ENCODE results near the gene ABCA12. TPM values are rescaled to one million over a fixed set of nuclear protein-coding genes. Genes with fewer than 3 reads are reported as not detected.

ABCA12 gene
- polyA plus RNA-seq, 2 of the 4 experiments (the other 2 are of a cell fraction) = 0.32 to 1.1 TPM

DNA sequence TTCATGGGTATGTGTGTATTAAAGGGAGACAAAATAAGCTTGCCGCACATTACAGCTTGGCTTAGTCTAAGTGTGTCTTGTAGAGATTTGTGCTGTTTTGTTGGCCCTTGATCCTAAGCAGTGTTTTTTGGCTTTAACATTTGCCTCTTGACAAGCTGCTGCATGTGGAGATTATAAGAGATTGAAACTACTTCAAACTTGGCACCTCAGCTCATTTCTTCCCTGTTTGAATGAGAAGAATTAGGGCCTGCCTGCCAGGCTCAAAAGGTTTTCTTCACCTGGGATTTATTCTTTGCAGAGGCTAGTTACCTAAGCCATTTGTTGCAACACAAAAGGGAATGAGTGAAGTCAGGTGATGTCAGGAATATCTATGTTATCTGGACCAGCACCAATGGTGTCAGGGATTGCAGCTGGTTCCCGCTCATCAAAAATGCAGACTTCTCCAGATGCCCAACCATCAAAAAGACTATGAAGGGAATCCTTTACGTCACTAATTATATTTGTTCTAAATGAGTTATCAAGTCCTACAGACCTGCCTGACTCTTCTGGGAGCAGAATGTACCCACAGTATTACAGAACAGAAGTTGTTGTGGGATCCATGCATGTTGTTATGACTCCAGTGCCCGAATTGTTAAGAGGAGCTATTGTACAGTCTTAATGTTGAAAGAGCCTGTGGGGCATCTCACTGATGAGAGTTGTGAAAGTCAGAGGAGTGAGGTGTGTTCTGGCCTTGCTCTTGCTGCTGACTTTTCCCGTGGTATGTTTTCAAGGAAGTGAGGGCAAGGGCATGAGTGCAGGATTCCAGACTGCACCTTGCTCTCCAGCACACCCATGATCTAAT, 31.0 kb downstream of the ABCA12 start (continued):
- TF ChIP-seq ELK1 (IDR thresholded peaks at IDR 0.05; ENCODE audit: low read depth, low read length) = no peak
- no peak for TF ChIP-seq HMGXB4 (CRISPR knock-in tag; IDR thresholded peaks at IDR 0.05; ENCODE audit: borderline replicate concordance)
- no peak for TF ChIP-seq MAZ (IDR thresholded peaks at IDR 0.05; ENCODE audit: borderline replicate concordance, low read depth, low read length)

DNA sequence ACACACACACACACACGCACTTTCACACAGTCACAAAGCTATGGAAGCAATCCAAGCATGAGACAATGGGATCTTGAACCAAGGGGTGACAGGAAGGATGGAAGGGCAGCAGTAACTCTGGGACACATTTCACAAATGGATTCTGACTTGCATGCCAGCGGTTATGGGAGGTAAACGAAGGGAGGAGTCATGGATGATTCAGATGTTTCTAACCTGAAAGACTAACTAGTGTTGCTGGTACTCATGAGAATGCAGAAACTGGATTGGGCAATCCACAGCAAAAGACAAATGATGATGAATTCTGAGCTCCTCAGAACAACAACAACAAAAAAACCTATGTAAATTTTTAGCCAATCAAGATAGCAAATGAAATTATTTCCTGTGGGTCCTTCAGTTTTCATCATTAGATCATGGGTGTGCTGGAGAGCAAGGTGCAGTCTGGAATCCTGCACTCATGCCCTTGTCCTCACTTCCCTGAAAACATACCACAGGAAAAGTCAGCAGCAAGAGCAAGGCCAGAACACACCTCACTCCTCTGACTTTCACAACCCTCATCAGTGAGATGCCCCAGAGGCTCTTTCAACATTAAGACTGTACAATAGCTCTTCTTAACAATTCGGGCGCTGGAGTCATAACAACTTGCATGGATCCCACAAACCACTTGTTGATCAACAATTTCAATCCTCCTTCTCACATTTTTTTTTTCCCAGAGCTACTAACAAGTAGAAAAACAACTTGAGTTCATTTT, 32.6 kb downstream of the ABCA12 start:
- no peak for ATAC-seq
- TF ChIP-seq ZNF302 (CRISPR knock-in tag; IDR thresholded peaks at IDR 0.05) = no peak
- no peak for TF ChIP-seq MAFK (IDR thresholded peaks at IDR 0.05; ENCODE audit: partially characterized antibody)
- no peak for TF ChIP-seq HEYL (CRISPR knock-in tag; IDR thresholded peaks at IDR 0.05)
- no peak for TF ChIP-seq MYC (IDR thresholded peaks at IDR 0.05; ENCODE audit: borderline replicate concordance, low read length)
- no peak for TF ChIP-seq SMC3 (IDR thresholded peaks at IDR 0.05)
- TF ChIP-seq GATA3 (IDR thresholded peaks at IDR 0.05; ENCODE audit: borderline replicate concordance) = no peak
- TF ChIP-seq CHD2 (IDR thresholded peaks at IDR 0.05; ENCODE audit: low read length, partially characterized antibody) = no peak
- Histone ChIP-seq H3K27ac (no peak overlapping the region), H3K4me2 (no peak overlapping the region), H3K4me3 (no peak overlapping the region), H3K4me1 (no peaks in the 10 kb centered on the region), H3K9me3 (no peaks in the 10 kb centered on the region)
- ChIA-PET CTCF (interaction anchor here (0.6 kb wide), 1 partner anchor 9 kb away, joined by 3 read pairs; no protein-coding TSS in a partner anchor), POLR2A (no interaction called here)
- no peak for FAIRE-seq
- peak in 1 of 2 experiments; percentile 5 for DNase-seq (ENCODE audit: low read depth in 1 of 2, low spot score in 1 of 2)
- 42% methylated on average over 5 of the region's 5 CpGs for WGBS (ENCODE audit: missing lambda C conversion rate)

- CTCF ChIA-PET = interaction anchor here (1.0 kb wide), 1 partner anchor 45 kb away, joined by 3 read pairs; no protein-coding TSS in a partner anchor
- FAIRE-seq (no peak), ATAC-seq (no peak), DNase-seq (ENCODE audit: low read depth in 1 of 2, low spot score in 1 of 2) (peak in 1 of 2 experiments; percentile 5)
- Histone ChIP-seq H3K27ac (no peak overlapping the region), H3K9me3 (no peaks in the 10 kb centered on the region), H3K4me3 (no peak overlapping the region), H3K4me2 (no peak overlapping the region), H3K4me1 (no peaks in the 10 kb centered on the region)
- 23% methylated on average over 4 of the region's 4 CpGs for WGBS (ENCODE audit: missing lambda C conversion rate)
- POLR2A ChIA-PET = no interaction called here
- no peak for TF ChIP-seq ESRRA (IDR thresholded peaks at IDR 0.05; ENCODE audit: borderline replicate concordance, low read length)
- no peak for TF ChIP-seq HOXA7 (CRISPR knock-in tag; IDR thresholded peaks at IDR 0.05)
- TF ChIP-seq E2F6 (IDR thresholded peaks at IDR 0.05; ENCODE audit: borderline replicate concordance, low read depth) = no peak
- TF ChIP-seq FOSL2 (IDR thresholded peaks at IDR 0.05) = no peak
- TF ChIP-seq FOSL2 (CRISPR knock-in tag; IDR thresholded peaks at IDR 0.05) = no peak
- no peak for TF ChIP-seq CBX8 (IDR thresholded peaks at IDR 0.05)
- TF ChIP-seq CTCF (IDR thresholded peaks at IDR 0.05) = no peak
- no peak for TF ChIP-seq SREBF2 (IDR thresholded peaks at IDR 0.05)
- no peak for TF ChIP-seq KDM1A (IDR thresholded peaks at IDR 0.05; ENCODE audit: low read depth)
- no peak for TF ChIP-seq ATOH8 (CRISPR knock-in tag; IDR thresholded peaks at IDR 0.05; ENCODE audit: low read depth)
Observed at GRCh38 chr2:215104226-215104625, 34.2 kb downstream of the ABCA12 start.
